ENCODE measurements around the gene RILPL2. TPM values are rescaled to one million over a fixed set of nuclear protein-coding genes. Genes with fewer than 3 reads are reported as not detected.

The RILPL2 gene
- total RNA-seq, 1 experiment from 2014 or later, result 3.2 TPM

DNA sequence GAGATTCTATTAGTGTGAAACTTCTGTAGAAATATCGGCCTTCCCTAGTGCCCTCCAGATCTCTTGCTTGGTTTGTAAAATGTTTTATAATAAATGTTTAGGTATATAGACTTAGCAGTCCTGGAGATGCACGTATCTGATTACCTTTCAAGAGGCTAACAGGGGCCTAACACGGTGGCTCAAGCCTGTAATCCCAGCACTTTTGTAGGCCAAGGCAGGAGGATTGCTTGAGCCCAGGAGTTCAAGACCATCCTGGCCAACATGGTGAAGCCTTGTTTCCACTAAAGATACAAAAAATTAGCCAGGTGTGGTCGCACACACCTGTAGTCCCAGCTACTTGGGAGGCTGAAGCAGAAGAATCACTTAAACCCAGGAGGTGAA is 9.8 kb upstream of the RILPL2 start:
- BruUV-seq (replicated peaks), result no TSS peak
- Mint-ChIP-seq H3K4me1 (ENCODE audit: low read depth, unreplicated experiment) (peaks cover 6% of the 10 kb centered on the region), H3K4me3 (ENCODE audit: unreplicated experiment) (no peak overlapping the region), H3K36me3 (ENCODE audit: insufficient read depth, unreplicated experiment) (no peaks in the 10 kb centered on the region), H3K27me3 (ENCODE audit: insufficient read depth, unreplicated experiment) (no peaks in the 10 kb centered on the region), H3K9me3 (ENCODE audit: unreplicated experiment) (no peaks in the 10 kb centered on the region), H3K27ac (ENCODE audit: unreplicated experiment) (no peak overlapping the region)
- TF ChIP-seq, protein P1, sequence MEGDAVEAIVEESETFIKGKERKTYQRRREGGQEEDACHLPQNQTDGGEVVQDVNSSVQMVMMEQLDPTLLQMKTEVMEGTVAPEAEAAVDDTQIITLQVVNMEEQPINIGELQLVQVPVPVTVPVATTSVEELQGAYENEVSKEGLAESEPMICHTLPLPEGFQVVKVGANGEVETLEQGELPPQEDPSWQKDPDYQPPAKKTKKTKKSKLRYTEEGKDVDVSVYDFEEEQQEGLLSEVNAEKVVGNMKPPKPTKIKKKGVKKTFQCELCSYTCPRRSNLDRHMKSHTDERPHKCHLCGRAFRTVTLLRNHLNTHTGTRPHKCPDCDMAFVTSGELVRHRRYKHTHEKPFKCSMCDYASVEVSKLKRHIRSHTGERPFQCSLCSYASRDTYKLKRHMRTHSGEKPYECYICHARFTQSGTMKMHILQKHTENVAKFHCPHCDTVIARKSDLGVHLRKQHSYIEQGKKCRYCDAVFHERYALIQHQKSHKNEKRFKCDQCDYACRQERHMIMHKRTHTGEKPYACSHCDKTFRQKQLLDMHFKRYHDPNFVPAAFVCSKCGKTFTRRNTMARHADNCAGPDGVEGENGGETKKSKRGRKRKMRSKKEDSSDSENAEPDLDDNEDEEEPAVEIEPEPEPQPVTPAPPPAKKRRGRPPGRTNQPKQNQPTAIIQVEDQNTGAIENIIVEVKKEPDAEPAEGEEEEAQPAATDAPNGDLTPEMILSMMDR (IDR thresholded peaks at IDR 0.05; ENCODE audit: insufficient read depth in 1 of 2, low read depth in 1 of 2, low read length in 1 of 2, severe bottlenecking in 1 of 2, unreplicated experiment in 1 of 2), result no peak
- ChIA-PET CTCF (no interaction called here), POLR2A (no interaction called here)
- H3K36me3 ChIP-seq (ENCODE audit: control insufficient read depth, insufficient read depth, low read length), result no peaks in the 10 kb centered on the region
- H3K4me1 ChIP-seq, result peaks cover 4% of the 10 kb centered on the region; the same call in 1 of the 2 replicates
- H3K27me3 ChIP-seq (replicated peaks; ENCODE audit: control insufficient read depth, insufficient read depth, low read length), result no peaks in the 10 kb centered on the region
- DNase-seq, result no peak
- intact Hi-C loops (cut with micrococcal nuclease; ENCODE audit: unreplicated experiment), result no loop called here
- H3K9me3 ChIP-seq, result no peaks in the 10 kb centered on the region
- H3K4me3 ChIP-seq (ENCODE audit: low read depth, low read length), result no peak overlapping the region

- Histone ChIP-seq H3K27me3 (replicated peaks; ENCODE audit: control insufficient read depth, insufficient read depth, low read length) (no peaks in the 10 kb centered on the region), H3K4me3 (ENCODE audit: low read depth, low read length) (no peak overlapping the region), H3K9me3 (no peaks in the 10 kb centered on the region), H3K36me3 (ENCODE audit: control insufficient read depth, insufficient read depth, low read length) (no peaks in the 10 kb centered on the region), H3K4me1 (peaks cover 4% of the 10 kb centered on the region; the same call in 1 of the 2 replicates)
- no TSS peak for BruUV-seq (replicated peaks)
- no peaks in the 10 kb centered on the region for H3K27me3 Mint-ChIP-seq (ENCODE audit: insufficient read depth, unreplicated experiment)
- no peak for DNase-seq
- no peak overlapping the region for H3K4me3 Mint-ChIP-seq (ENCODE audit: unreplicated experiment)
- ChIA-PET POLR2A (interaction anchor here (0.6 kb wide), 1 partner anchor 70 kb away, joined by 5 read pairs; no protein-coding TSS in a partner anchor), CTCF (no interaction called here)
- intact Hi-C loops (cut with micrococcal nuclease; ENCODE audit: unreplicated experiment), result no loop called here
- H3K4me1 Mint-ChIP-seq (ENCODE audit: low read depth, unreplicated experiment), result peaks cover 6% of the 10 kb centered on the region
- H3K27ac Mint-ChIP-seq (ENCODE audit: unreplicated experiment), result no peak overlapping the region
- no peaks in the 10 kb centered on the region for H3K36me3 Mint-ChIP-seq (ENCODE audit: insufficient read depth, unreplicated experiment)
- TF ChIP-seq, protein P1 (IDR thresholded peaks at IDR 0.05; ENCODE audit: insufficient read depth in 1 of 2, low read depth in 1 of 2, low read length in 1 of 2, severe bottlenecking in 1 of 2, unreplicated experiment in 1 of 2), result no peak
- no peaks in the 10 kb centered on the region for H3K9me3 Mint-ChIP-seq (ENCODE audit: unreplicated experiment)
Observed at GRCh38 chr12:123445388-123446332, 9.2 kb upstream of the RILPL2 start.

GRCh38 chr12:123444092-123445026 is 7.9 kb upstream of the RILPL2 start:
- no TSS peak for BruUV-seq (replicated peaks)
- CTCF ChIA-PET, result no interaction called here
- no peak for DNase-seq

More at GRCh38 chr12:123444092-123445026, 7.9 kb upstream of the RILPL2 start:
- POLR2A ChIA-PET, result no interaction called here
- H3K4me3 Mint-ChIP-seq (ENCODE audit: unreplicated experiment), result no peak overlapping the region
- no peaks in the 10 kb centered on the region for H3K36me3 ChIP-seq (ENCODE audit: control insufficient read depth, insufficient read depth, low read length)
- TF ChIP-seq, protein P1 (IDR thresholded peaks at IDR 0.05; ENCODE audit: insufficient read depth in 1 of 2, low read depth in 1 of 2, low read length in 1 of 2, severe bottlenecking in 1 of 2, unreplicated experiment in 1 of 2), result no peak
- no peaks in the 10 kb centered on the region for H3K9me3 Mint-ChIP-seq (ENCODE audit: unreplicated experiment)
- H3K27ac Mint-ChIP-seq (ENCODE audit: unreplicated experiment), result no peak overlapping the region
- peaks cover 6% of the 10 kb centered on the region for H3K4me1 Mint-ChIP-seq (ENCODE audit: low read depth, unreplicated experiment)
- H3K4me1 ChIP-seq, result peaks cover 4% of the 10 kb centered on the region; the same call in 1 of the 2 replicates
- H3K9me3 ChIP-seq, result no peaks in the 10 kb centered on the region
- no peaks in the 10 kb centered on the region for H3K36me3 Mint-ChIP-seq (ENCODE audit: insufficient read depth, unreplicated experiment)
- no peaks in the 10 kb centered on the region for H3K27me3 Mint-ChIP-seq (ENCODE audit: insufficient read depth, unreplicated experiment)
- no peaks in the 10 kb centered on the region for H3K27me3 ChIP-seq (replicated peaks; ENCODE audit: control insufficient read depth, insufficient read depth, low read length)
- no peak overlapping the region for H3K4me3 ChIP-seq (ENCODE audit: low read depth, low read length)
- intact Hi-C loops (cut with micrococcal nuclease; ENCODE audit: unreplicated experiment), result no loop called here

Measured in Caco-2 (cell line).